ENCODE data around the gene RNPEPL1.
"Not testable (repeated sequence)": the region's sequence is repeated elsewhere in the genome, so short reads cannot be mapped to it uniquely, and the experiment has no call there.

RNPEPL1 gene

GRCh38 chr2:240600451-240600961 lies 32.2 kb downstream of the RNPEPL1 start:
- DNase-seq (ENCODE audit: extremely low spot score, insufficient read length, low read depth) (no peak), FAIRE-seq (no peak)

- DNase-seq (ENCODE audit: extremely low spot score, insufficient read length, low read depth) = no peak
- FAIRE-seq = no peak
Observed at GRCh38 chr2:240601061-240601830, 33.0 kb downstream of the RNPEPL1 start.

GRCh38 chr2:240601831-240602160 lies 33.5 kb downstream of the RNPEPL1 start:
- no peak for FAIRE-seq
- DNase-seq (ENCODE audit: extremely low spot score, insufficient read length, low read depth) = no peak

- DNase-seq (ENCODE audit: extremely low spot score, insufficient read length, low read depth) (no peak), FAIRE-seq (no peak)
Observed at GRCh38 chr2:240602266-240603050, 34.2 kb downstream of the RNPEPL1 start.

- no peak for DNase-seq (ENCODE audit: extremely low spot score, insufficient read length, low read depth)
- FAIRE-seq = no peak
Observed at GRCh38 chr2:240603081-240603835, 35.0 kb downstream of the RNPEPL1 start.

- no peak for FAIRE-seq
- DNase-seq (ENCODE audit: extremely low spot score, insufficient read length, low read depth) = no peak
Observed at GRCh38 chr2:240603846-240604245, 35.6 kb downstream of the RNPEPL1 start.

GRCh38 chr2:240604291-240604938 lies 36.1 kb downstream of the RNPEPL1 start:
- no peak for FAIRE-seq
- no peak for DNase-seq (ENCODE audit: extremely low spot score, insufficient read length, low read depth)

- FAIRE-seq (no peak), DNase-seq (ENCODE audit: extremely low spot score, insufficient read length, low read depth) (no peak)
Observed at GRCh38 chr2:240604939-240605716, 36.8 kb downstream of the RNPEPL1 start.

GRCh38 chr2:240605867-240606743 lies 37.8 kb downstream of the RNPEPL1 start:
- no peak for FAIRE-seq
- DNase-seq (ENCODE audit: extremely low spot score, insufficient read length, low read depth) = no peak

- FAIRE-seq (no peak), DNase-seq (ENCODE audit: extremely low spot score, insufficient read length, low read depth) (no peak)
Observed at GRCh38 chr2:240611601-240612210, 43.4 kb downstream of the RNPEPL1 start.

- FAIRE-seq = no peak
- no peak for DNase-seq (ENCODE audit: extremely low spot score, insufficient read length, low read depth)
Observed at GRCh38 chr2:240613781-240614180, 45.5 kb downstream of the RNPEPL1 start.

GRCh38 chr2:240614391-240614790 lies 46.1 kb downstream of the RNPEPL1 start:
- FAIRE-seq (no peak), DNase-seq (ENCODE audit: extremely low spot score, insufficient read length, low read depth) (no peak)

GRCh38 chr2:240615396-240615795 lies 47.1 kb downstream of the RNPEPL1 start:
- FAIRE-seq = no peak

GRCh38 chr2:240615820-240616547 lies 47.7 kb downstream of the RNPEPL1 start:
- no peak for DNase-seq (ENCODE audit: extremely low spot score, insufficient read length, low read depth)

More at GRCh38 chr2:240615396-240615795, 47.1 kb downstream of the RNPEPL1 start:
- no peak for DNase-seq (ENCODE audit: extremely low spot score, insufficient read length, low read depth)

GRCh38 chr2:240616860-240617666 lies 48.8 kb downstream of the RNPEPL1 start:
- DNase-seq (ENCODE audit: extremely low spot score, insufficient read length, low read depth); FAIRE-seq: not testable (repeated sequence)

More at GRCh38 chr2:240615820-240616547, 47.7 kb downstream of the RNPEPL1 start:
- no peak for FAIRE-seq

GRCh38 chr2:240618776-240619175 lies 50.5 kb downstream of the RNPEPL1 start:
- FAIRE-seq (no peak), DNase-seq (ENCODE audit: extremely low spot score, insufficient read length, low read depth) (no peak)
